GM12891 (cell line): Measurements from ENCODE around the gene RPP21.

Source experiments
- PAX5 ChIP-seq: IDR thresholded peaks from 2 replicates; pipeline ENCODE4 v1.6.1; 2011; ENCODE audit warnings: low read length, moderate library complexity, mild to moderate bottlenecking; ENCODE audit not compliant: insufficient read depth, severe bottlenecking
- POLR2A ChIP-seq: IDR thresholded peaks from 2 replicates; pipeline ENCODE4 v1.6.1; 2011; ENCODE audit warnings: low read depth, low read length, control low read depth
- POLR2AphosphoS5 ChIP-seq: IDR thresholded peaks from 2 replicates; pipeline ENCODE4 v1.6.1; 2011; ENCODE audit warnings: low read depth, low read length, control low read depth
- POU2F2 ChIP-seq: IDR thresholded peaks from 2 replicates; pipeline ENCODE4 v1.6.1; 2011; ENCODE audit warnings: low read depth, mild to moderate bottlenecking, control low read depth, low read length, moderate library complexity
- SPI1 ChIP-seq: IDR thresholded peaks from 2 replicates; pipeline ENCODE4 v1.6.1; 2011; ENCODE audit warnings: low read depth, low read length, control low read depth
- TAF1 ChIP-seq: IDR thresholded peaks from 2 replicates; pipeline ENCODE4 v1.6.1; 2011; ENCODE audit warnings: low read depth, low read length, control low read depth

GRCh38 chr6:30328397-30328796 lies 16.6 kb upstream of the RPP21 start:
- TF ChIP-seq TAF1 (no peak), POLR2A (no peak), SPI1 (no peak), POLR2AphosphoS5 (no peak), PAX5 (no peak), POU2F2 (no peak)
